Muscle layer of duodenum (tissue), 2 donors: ENCODE data around the gene CCDC93.
"Not testable (repeated sequence)": the region's sequence is repeated elsewhere in the genome, so short reads cannot be mapped to it uniquely, and the experiment has no call there.

Source experiments
- H3K27ac ChIP-seq: one replicate; pipeline ENCODE4 v1.7.0; 2013; ENCODE audit warnings: mild to moderate bottlenecking, low read length
- H3K27me3 ChIP-seq: one replicate; pipeline ENCODE4 v1.7.0; 2013; ENCODE audit warnings: low read depth, mild to moderate bottlenecking, control low read depth, low read length
- H3K36me3 ChIP-seq, 2 donors: one replicate each; pipeline ENCODE4 v1.7.0; 2013; ENCODE audit warnings: low read length in 2 of 2, control low read depth in 1 of 2, mild to moderate bottlenecking in 1 of 2; ENCODE audit not compliant: insufficient read depth in 2 of 2, control insufficient read depth in 1 of 2
- H3K4me1 ChIP-seq, 2 donors: one replicate each; pipeline ENCODE4 v1.7.0; 2013; ENCODE audit warnings: low read length in 2 of 2, mild to moderate bottlenecking in 2 of 2, control low read depth in 1 of 2, moderate library complexity in 1 of 2; ENCODE audit not compliant: insufficient read depth in 2 of 2, control insufficient read depth in 1 of 2
- H3K4me3 ChIP-seq, 2 donors: one replicate each; pipeline ENCODE4 v1.7.0; 2013; ENCODE audit warnings: low read length in 2 of 2, low read depth in 1 of 2, mild to moderate bottlenecking in 1 of 2
- H3K9me3 ChIP-seq, 2 donors: one replicate each; pipeline ENCODE4 v1.7.0; 2013; ENCODE audit warnings: low read length in 2 of 2, control low read depth in 1 of 2, mild to moderate bottlenecking in 1 of 2; ENCODE audit not compliant: control insufficient read depth in 1 of 2
- donor health status: healthy.

Gene CCDC93

DNA sequence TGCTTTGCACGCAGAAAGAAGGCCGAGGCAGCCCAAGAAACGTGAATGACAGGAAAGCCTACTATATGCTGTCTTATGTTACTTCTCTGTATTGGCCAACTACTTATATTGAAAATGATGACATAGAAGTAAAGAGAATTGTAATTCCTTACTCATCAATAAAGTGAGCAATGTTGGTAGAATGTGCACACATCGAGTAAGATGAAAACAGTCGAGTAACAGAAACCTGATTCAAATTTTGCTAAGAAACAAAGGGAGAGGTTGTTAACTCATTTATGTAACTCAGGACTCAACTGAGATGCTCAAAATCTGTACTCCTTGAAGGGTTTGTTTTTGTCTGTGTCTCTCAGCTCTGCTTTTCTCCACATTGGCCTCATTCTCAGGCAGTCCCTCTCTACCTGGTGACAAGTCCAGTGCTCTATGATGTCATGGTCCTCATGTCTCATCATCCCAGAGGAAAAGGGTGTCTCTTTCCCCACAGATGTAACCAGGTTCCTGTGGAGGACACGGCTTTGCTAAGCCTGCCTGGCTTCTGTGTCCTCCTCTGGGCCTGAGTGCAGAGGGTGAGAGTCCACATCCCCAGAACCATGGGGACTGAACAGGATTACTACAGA is 30.3 kb upstream of the CCDC93 start:
- Histone ChIP-seq H3K9me3 (no peaks in the 10 kb centered on the region), H3K27ac (no peak overlapping the region), H3K36me3 (no peaks in the 10 kb centered on the region), H3K4me1 (no peaks in the 10 kb centered on the region), H3K27me3 (no peaks in the 10 kb centered on the region), H3K4me3 (no peak overlapping the region)

DNA sequence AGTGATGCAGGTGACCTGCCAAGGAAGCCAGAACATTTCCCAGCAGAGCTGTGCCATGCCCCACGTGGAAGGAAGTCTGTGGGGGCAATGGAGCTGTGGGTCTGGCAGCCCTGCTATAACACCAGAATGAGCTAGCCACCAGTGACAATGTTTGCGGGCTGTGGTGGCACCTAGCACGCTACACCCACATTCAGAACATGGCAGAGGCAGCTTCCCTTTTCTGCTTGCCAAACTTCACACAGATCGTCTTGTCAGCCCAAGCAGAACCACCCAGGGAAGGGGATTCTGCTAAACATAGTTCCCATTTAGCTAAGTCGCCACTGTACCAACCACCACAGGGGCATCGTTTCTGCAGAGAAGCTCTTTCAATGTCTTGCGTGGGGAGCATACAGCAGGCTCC is 27.0 kb upstream of the CCDC93 start:
- no peaks in the 10 kb centered on the region for H3K36me3 ChIP-seq
- no peak overlapping the region for H3K27ac ChIP-seq
- H3K27me3 ChIP-seq = no peaks in the 10 kb centered on the region
- no peaks in the 10 kb centered on the region for H3K4me1 ChIP-seq
- H3K9me3 ChIP-seq = peaks cover 0 to under 1% of the 10 kb centered on the region in 2 donors
- H3K4me3 ChIP-seq = no peak overlapping the region

DNA sequence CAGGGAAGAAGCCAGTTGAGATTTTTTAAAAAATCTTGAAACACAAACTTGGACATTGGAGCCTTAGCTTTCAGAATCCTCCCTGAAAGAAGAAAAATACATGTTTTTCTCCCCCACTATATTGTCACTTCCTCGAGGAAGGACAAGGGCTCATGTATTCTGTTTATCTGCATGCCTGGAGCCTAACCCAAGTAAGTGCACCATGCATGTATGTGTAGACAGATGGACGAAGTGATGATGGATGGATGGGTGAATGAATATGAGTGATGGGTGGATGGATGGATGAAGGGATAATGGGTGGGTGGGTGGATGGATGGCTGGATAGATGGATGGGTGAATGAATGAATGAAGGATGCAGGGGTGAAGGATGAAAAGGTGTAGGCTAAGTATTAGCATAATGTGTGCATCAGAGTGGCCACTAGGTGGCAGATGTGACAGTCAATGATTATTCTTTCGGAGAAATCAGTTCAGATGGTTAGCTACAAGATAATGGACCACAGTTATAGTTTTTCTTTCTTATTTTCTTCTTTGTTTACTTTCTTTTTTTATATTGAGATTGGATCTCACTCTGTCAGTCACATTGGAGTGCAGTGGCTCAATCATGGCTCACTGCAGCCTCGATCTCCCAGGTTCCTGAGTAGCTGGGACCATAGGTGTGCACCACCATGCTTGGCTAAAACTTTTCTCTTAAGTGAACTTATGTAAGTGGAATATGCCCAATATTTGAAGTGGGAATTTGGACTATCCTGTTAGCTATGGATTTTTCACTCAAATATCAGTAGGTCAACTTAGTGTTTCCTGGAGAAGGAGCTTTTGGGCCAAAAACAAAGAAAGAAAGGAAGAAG is 18.5 kb upstream of the CCDC93 start:
- no peaks in the 10 kb centered on the region for H3K4me1 ChIP-seq
- no peak overlapping the region for H3K4me3 ChIP-seq
- peaks cover 5 to 6% of the 10 kb centered on the region in 2 donors for H3K9me3 ChIP-seq
- H3K27me3 ChIP-seq = no peaks in the 10 kb centered on the region
- no peaks in the 10 kb centered on the region for H3K36me3 ChIP-seq
- no peak overlapping the region for H3K27ac ChIP-seq

DNA sequence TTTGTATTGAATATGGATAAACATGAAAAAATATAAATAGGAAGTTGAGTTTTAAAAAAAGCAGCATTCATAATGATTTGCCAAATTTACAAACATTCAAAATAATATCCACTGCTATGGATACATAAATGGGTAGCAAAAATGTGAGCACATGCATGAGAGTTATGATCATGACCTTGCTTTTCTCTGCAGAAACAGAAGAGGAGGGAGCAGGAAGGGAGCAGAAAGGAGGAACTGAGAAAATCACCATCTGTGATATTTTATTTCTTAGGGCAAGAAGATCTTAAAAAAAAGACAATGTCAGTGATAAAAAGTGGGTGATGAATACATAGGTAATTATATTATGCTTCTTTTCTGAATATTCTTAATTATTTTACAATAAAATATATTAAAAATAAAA is 17.7 kb upstream of the CCDC93 start:
- Histone ChIP-seq H3K9me3 (peaks cover 5 to 6% of the 10 kb centered on the region in 2 donors), H3K4me3 (no peak overlapping the region), H3K27me3 (no peaks in the 10 kb centered on the region), H3K27ac (no peak overlapping the region), H3K4me1 (no peaks in the 10 kb centered on the region), H3K36me3 (no peaks in the 10 kb centered on the region)

DNA sequence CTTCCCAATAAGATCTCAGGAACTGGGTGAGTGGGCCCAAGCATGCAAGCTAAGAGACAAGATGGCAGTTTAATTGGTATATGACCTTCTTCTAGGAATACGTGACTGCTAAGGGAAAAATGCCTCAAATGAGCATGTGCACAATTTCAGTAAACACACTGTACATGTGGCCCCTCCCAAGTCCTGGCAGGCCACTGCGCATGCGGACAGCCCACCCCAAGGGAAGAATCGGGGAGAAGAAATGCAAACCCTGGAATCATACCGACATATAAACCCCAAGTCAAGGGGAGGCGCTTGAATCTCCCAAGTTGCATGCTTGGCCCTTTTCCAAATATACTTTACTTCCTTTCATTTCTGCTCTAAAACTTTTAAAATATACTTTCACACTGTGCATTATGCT is 15.2 kb upstream of the CCDC93 start:
- Histone ChIP-seq H3K27me3 (no peaks in the 10 kb centered on the region), H3K4me3 (no peak overlapping the region), H3K9me3 (no peaks in the 10 kb centered on the region), H3K27ac (no peak overlapping the region), H3K36me3 (no peaks in the 10 kb centered on the region), H3K4me1 (no peaks in the 10 kb centered on the region)

DNA sequence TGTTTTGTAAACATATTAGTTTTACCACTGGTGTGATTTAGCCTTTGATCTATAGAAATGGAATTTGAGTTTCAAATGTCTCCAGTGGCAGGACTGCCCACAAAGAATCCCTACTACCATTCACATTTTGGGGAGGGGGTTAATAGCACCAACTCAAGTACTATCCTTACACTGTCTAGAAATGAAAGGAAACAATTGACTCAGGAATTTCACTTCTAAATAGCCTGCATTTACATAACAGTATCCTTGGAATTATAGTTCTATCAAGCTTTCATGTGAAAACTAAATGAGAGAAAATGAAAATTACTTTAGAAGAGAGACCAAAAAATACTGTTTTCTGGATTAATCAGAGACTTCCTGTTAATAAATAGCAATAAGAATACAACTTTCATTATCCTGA is 7.5 kb upstream of the CCDC93 start:
- Histone ChIP-seq H3K27me3 (no peaks in the 10 kb centered on the region), H3K4me3 (no peak overlapping the region), H3K4me1 (no peaks in the 10 kb centered on the region), H3K36me3 (no peaks in the 10 kb centered on the region), H3K9me3 (no peaks in the 10 kb centered on the region), H3K27ac (no peak overlapping the region)

DNA sequence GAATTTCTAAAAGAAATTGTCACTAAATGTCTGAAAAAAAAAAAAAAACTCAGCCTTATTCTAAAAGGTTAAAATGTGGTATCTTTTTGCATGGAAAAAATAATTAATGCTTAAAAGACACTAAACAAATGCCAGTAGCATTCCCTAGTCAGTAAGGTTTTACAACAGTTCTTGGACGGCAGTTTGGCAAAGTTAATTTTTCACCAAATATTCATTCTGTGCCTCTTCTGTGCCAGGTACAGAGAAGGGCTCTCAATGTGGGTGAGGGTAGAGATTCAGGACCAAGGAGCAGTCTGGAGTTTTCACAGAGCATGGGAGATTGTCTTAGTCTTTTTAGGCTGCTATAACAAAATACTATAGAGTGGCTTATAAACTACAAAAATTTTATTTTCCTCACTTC is 6.0 kb upstream of the CCDC93 start:
- Histone ChIP-seq H3K4me3 (no peak overlapping the region), H3K4me1 (peaks cover 0 to 3% of the 10 kb centered on the region in 2 donors), H3K36me3 (no peaks in the 10 kb centered on the region), H3K27me3 (no peaks in the 10 kb centered on the region), H3K9me3 (no peaks in the 10 kb centered on the region), H3K27ac (no peak overlapping the region)

DNA sequence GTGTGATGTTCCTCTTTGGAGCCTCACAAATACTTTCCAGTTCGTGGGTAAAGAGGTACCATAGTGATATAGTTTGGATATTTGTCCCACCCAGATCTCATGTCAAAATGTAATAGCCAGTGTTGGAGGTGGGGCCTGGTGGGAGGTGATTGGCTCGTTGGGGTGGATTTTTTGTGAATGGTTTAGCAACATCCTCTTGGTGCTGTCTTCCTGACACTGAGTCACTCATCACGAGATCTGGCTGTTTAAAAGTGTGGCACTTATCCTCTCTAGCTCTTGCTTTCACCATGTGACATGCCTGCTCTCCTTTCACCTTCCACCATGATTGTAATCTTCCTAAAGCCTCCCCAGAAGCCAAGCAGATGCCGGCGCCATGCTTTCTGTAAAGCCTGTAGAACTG is 3.0 kb upstream of the CCDC93 start:
- Histone ChIP-seq H3K27ac (no peak overlapping the region), H3K36me3 (peaks cover 0 to 6% of the 10 kb centered on the region in 2 donors), H3K9me3 (no peaks in the 10 kb centered on the region), H3K4me3 (no peak overlapping the region), H3K27me3 (no peaks in the 10 kb centered on the region), H3K4me1 (peaks cover 0 to 18% of the 10 kb centered on the region in 2 donors)

DNA sequence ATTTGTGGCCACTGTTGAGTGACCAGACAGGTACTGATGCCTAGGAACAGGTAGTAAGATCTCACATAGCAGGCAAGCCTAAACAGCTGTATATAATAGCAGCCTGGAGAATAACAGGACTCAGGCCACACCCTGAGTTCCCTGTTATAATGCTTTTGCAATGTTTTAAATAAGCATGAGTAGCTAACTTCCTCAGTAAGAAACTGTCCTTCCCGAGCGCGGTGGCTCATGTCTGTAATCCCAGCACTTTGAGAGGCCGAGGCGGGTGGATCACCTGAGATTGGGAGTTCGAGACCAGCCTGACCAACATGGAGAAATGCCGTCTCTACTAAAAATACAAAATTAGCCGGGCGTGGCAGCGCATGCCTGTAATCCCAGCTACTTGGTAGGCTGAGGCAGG is 1.9 kb upstream of the CCDC93 start:
- H3K27me3 ChIP-seq, H3K36me3 ChIP-seq, H3K4me3 ChIP-seq, H3K27ac ChIP-seq, H3K9me3 ChIP-seq: not testable (repeated sequence)
- peaks cover 0 to 23% of the 10 kb centered on the region in 2 donors for H3K4me1 ChIP-seq

DNA sequence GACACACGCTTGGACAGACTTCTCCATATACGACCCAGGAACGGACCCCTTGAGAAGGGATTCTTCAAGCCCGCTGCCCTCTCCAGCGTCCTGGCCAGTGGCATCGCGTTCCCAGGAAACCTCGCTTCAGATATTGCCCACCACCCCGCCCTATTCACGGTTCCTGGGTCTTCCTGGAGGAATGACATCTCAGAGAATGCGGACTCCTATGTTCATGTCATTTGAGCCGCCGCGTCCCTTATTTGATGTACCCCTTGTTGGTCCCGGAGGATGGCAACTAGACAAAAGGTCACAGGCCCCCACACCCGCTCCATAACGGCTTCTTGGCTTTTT is 588 bp upstream of the CCDC93 start:
- Histone ChIP-seq H3K4me3 (peak overlapping the region; percentile 90 to 99), H3K27ac (no peak overlapping the region), H3K27me3 (no peaks in the 10 kb centered on the region), H3K9me3 (no peaks in the 10 kb centered on the region), H3K4me1 (peaks cover 0 to 23% of the 10 kb centered on the region in 2 donors), H3K36me3 (peaks cover 0 to 6% of the 10 kb centered on the region in 2 donors)

DNA sequence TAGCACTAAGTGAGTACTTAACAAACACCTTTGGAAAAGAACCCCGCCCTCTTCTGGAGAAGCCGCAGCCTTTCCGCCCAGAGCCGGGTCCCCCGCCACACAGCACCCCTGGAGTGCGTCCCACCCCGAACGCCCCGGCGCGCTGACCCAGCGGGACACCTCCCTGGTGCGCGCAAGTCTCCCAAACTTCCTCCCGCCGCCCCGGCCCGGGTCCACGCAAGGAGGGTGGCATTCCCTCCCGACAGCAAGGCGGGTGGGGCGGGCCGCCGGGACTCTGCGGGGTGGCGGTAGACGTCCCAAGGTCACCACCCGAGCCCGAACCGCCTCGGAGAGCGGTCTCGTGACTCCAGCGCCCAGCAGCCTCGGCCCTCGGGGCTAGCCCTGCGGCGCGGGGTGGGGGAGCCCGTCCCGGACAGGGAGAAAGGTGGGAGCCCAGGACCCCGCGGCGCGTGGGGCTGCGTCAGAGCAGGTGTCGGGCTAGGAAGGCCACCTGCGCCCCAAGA is 598 bp downstream of the CCDC93 start:
- Histone ChIP-seq H3K36me3 (peaks cover 5 to 11% of the 10 kb centered on the region in 2 donors), H3K9me3 (no peaks in the 10 kb centered on the region), H3K4me1 (peaks cover 0 to 23% of the 10 kb centered on the region in 2 donors), H3K27me3 (no peaks in the 10 kb centered on the region), H3K4me3 (peak overlapping the region; percentile 74 to 99), H3K27ac (no peak overlapping the region)
